HEK293 (cell line): ENCODE results near the gene COL19A1.
"Not testable (repeated sequence)": the region's sequence is repeated elsewhere in the genome, so short reads cannot be mapped to it uniquely, and the experiment has no call there.

Source experiments
- CTCF ChIP-seq: fragments of 450-650 bp; formaldehyde crosslinking; IDR thresholded peaks from 2 replicates; pipeline ENCODE4 v1.5.1; 2016; ENCODE audit warnings: missing biosample characterization, missing genetic modification characterization
- MYNN ChIP-seq: fragments of 450-650 bp; formaldehyde crosslinking; IDR thresholded peaks from 2 replicates; pipeline ENCODE4 v1.5.1; 2016; ENCODE audit warnings: missing biosample characterization, missing genetic modification characterization, borderline replicate concordance
- ZNF175 ChIP-seq: fragments of 450-650 bp; formaldehyde crosslinking; IDR thresholded peaks from 2 replicates; pipeline ENCODE4 v1.5.1; 2016; ENCODE audit warnings: missing biosample characterization, missing genetic modification characterization
- ZNF514 ChIP-seq: fragments of 450-650 bp; formaldehyde crosslinking; IDR thresholded peaks from 2 replicates; pipeline ENCODE4 v1.5.1; 2016; ENCODE audit warnings: missing biosample characterization, missing genetic modification characterization
- ZNF670 ChIP-seq: fragments of 450-650 bp; formaldehyde crosslinking; IDR thresholded peaks from 2 replicates; pipeline ENCODE4 v1.5.1; 2016; ENCODE audit warnings: missing biosample characterization, missing genetic modification characterization, low read depth

GRCh38 chr6:69824355-69824754, 42.0 kb upstream of the COL19A1 start:
- not testable (repeated sequence) for TF ChIP-seq ZNF175 (tag by site-specific recombination); ZNF514; ZNF670 (tag by site-specific recombination); CTCF; MYNN (tag by site-specific recombination)
